Osteoblast (primary cell): Measurements from ENCODE around the gene NOL4L. TPM values are rescaled to one million over a fixed set of nuclear protein-coding genes. Genes with fewer than 3 reads are reported as not detected.
A peak's percentile ranks its signal among the peaks of the same experiment; 100 is the strongest.

Experiments
- DNase-seq: peaks from one replicate; pipeline ENCODE4 v3.0.0; 2011; ENCODE audit warnings: low spot score, mixed read lengths; ENCODE audit not compliant: insufficient read length; ENCODE audit errors: missing footprints
- H2AFZ ChIP-seq: 2 replicates; pipeline ENCODE4 v1.6.0; 2011; ENCODE audit warnings: mild to moderate bottlenecking, low read length
- H3K27ac ChIP-seq: 2 replicates; pipeline ENCODE4 v1.5.1; 2011; ENCODE audit warnings: mild to moderate bottlenecking, low read depth, low read length, moderate library complexity
- H3K27me3 ChIP-seq: 2 replicates; pipeline ENCODE4 v1.6.0; 2012; ENCODE audit warnings: mild to moderate bottlenecking, control low read depth, inconsistent platforms, low read length, moderate library complexity; ENCODE audit not compliant: insufficient read depth
- H3K36me3 ChIP-seq: 2 replicates; pipeline ENCODE4 v1.5.1; 2011; ENCODE audit warnings: mild to moderate bottlenecking, low read length, control low read depth, moderate library complexity; ENCODE audit not compliant: insufficient read depth
- H3K4me1 ChIP-seq: 2 replicates; pipeline ENCODE4 v1.5.1; 2011; ENCODE audit warnings: mild to moderate bottlenecking, low read length, control low read depth, moderate library complexity; ENCODE audit not compliant: insufficient read depth
- H3K4me2 ChIP-seq: 2 replicates; pipeline ENCODE4 v1.6.0; 2011; ENCODE audit warnings: mild to moderate bottlenecking, low read length; ENCODE audit not compliant: insufficient read depth
- H3K4me3 ChIP-seq: fragments of 200-600 bp; sonication (generic); 3 replicates; pipeline ENCODE4 v1.5.1; 2012; ENCODE audit warnings: mild to moderate bottlenecking, low read length, inconsistent platforms; ENCODE audit not compliant: insufficient read depth
- H3K79me2 ChIP-seq: 2 replicates; pipeline ENCODE4 v1.6.0; 2012; ENCODE audit warnings: mild to moderate bottlenecking, low read length, control low read depth, inconsistent platforms; ENCODE audit not compliant: insufficient read depth
- H3K9me3 ChIP-seq: 2 replicates; pipeline ENCODE4 v1.5.1; 2011; ENCODE audit warnings: low read depth, low read length, control low read depth
- H4K20me1 ChIP-seq: 2 replicates; pipeline ENCODE4 v1.6.0; 2012; ENCODE audit warnings: mild to moderate bottlenecking, low read length, control low read depth; ENCODE audit not compliant: insufficient read depth
- CTCF ChIP-seq: IDR thresholded peaks from 2 replicates; pipeline ENCODE4 v1.5.1; 2011; ENCODE audit warnings: mild to moderate bottlenecking, low read depth, low read length, moderate library complexity; ENCODE audit errors: extremely low read depth
- total RNA-seq: library from RNA; depleted of rRNA; stranded (reverse); fragments of >200 nt; gene quantifications from 2 replicates; pipeline ENCODE4 v1.2.3, GENCODE V29; 2012

NOL4L gene
- total RNA-seq, 1 donor: 6.2 TPM

GRCh38 chr20:32572271-32572968, 12.7 kb downstream of the NOL4L start:
- Histone ChIP-seq H3K4me2 (no peak overlapping the region), H3K4me1 (peaks cover 6% of the 10 kb centered on the region), H2AFZ (no peak overlapping the region), H3K27me3 (no peaks in the 10 kb centered on the region), H3K36me3 (no peaks in the 10 kb centered on the region), H3K9me3 (no peaks in the 10 kb centered on the region), H3K27ac (no peak overlapping the region), H3K4me3 (no peak overlapping the region), H4K20me1 (no peaks in the 10 kb centered on the region), H3K79me2 (no peaks in the 10 kb centered on the region)
- peak; percentile 56 for DNase-seq
- no peak for TF ChIP-seq CTCF

GRCh38 chr20:32571566-32571965, 13.6 kb downstream of the NOL4L start:
- no peak for TF ChIP-seq CTCF
- Histone ChIP-seq H3K27me3 (no peaks in the 10 kb centered on the region), H3K4me3 (no peak overlapping the region), H2AFZ (no peak overlapping the region), H3K27ac (no peak overlapping the region), H3K4me2 (no peak overlapping the region), H3K4me1 (peaks cover 6% of the 10 kb centered on the region), H4K20me1 (no peaks in the 10 kb centered on the region), H3K9me3 (no peaks in the 10 kb centered on the region), H3K36me3 (no peaks in the 10 kb centered on the region), H3K79me2 (no peaks in the 10 kb centered on the region)
- peak; percentile 8 for DNase-seq

GRCh38 chr20:32570401-32571190, 14.5 kb downstream of the NOL4L start:
- H2AFZ ChIP-seq: no peak overlapping the region
- no peaks in the 10 kb centered on the region for H3K9me3 ChIP-seq
- no peaks in the 10 kb centered on the region for H3K27me3 ChIP-seq
- H3K4me1 ChIP-seq: peaks cover 6% of the 10 kb centered on the region
- H3K79me2 ChIP-seq: no peaks in the 10 kb centered on the region
- no peak for TF ChIP-seq CTCF
- peak; percentile 69 for DNase-seq
- H3K27ac ChIP-seq: no peak overlapping the region
- H3K4me2 ChIP-seq: no peak overlapping the region
- no peaks in the 10 kb centered on the region for H3K36me3 ChIP-seq
- no peaks in the 10 kb centered on the region for H4K20me1 ChIP-seq
- no peak overlapping the region for H3K4me3 ChIP-seq
